GM18907 (cell line): ENCODE measurements around the gene PTPN21.
"Not testable (repeated sequence)": the region's sequence is repeated elsewhere in the genome, so short reads cannot be mapped to it uniquely, and the experiment has no call there.

Experiments used
- ATAC-seq: cut with Tn5 transposase; IDR thresholded peaks from one replicate; pipeline ENCODE4 v1.9.1; 2021; ENCODE audit warnings: mild to moderate bottlenecking, moderate library complexity; ENCODE audit not compliant: unreplicated experiment

PTPN21 gene

GRCh38 chr14:88552876-88553275, 1.9 kb downstream of the PTPN21 start:
- ATAC-seq = no peak

GRCh38 chr14:88551980-88552431, 2.8 kb downstream of the PTPN21 start:
- no peak for ATAC-seq

- ATAC-seq = peak; percentile 62
These were observed 3.5 kb downstream of the PTPN21 start for GRCh38 chr14:88551094-88551870.

GRCh38 chr14:88550078-88550477, 4.7 kb downstream of the PTPN21 start:
- ATAC-seq = no peak

GRCh38 chr14:88547386-88547780, 7.4 kb downstream of the PTPN21 start:
- ATAC-seq = no peak

GRCh38 chr14:88546621-88547385, 8.0 kb downstream of the PTPN21 start:
- ATAC-seq = no peak

GRCh38 chr14:88545256-88545655, 9.6 kb downstream of the PTPN21 start:
- no peak for ATAC-seq

- ATAC-seq = no peak
These were observed 11.7 kb downstream of the PTPN21 start for GRCh38 chr14:88542857-88543795.

GRCh38 chr14:88541324-88541723, 13.5 kb downstream of the PTPN21 start:
- no peak for ATAC-seq

- ATAC-seq = no peak
These were observed 19.0 kb downstream of the PTPN21 start for GRCh38 chr14:88535813-88536212.

GRCh38 chr14:88535149-88535548, 19.7 kb downstream of the PTPN21 start:
- peak; percentile 52 for ATAC-seq

GRCh38 chr14:88533064-88533602, 21.7 kb downstream of the PTPN21 start:
- no peak for ATAC-seq

- ATAC-seq = not testable (repeated sequence)
These were observed 24.9 kb downstream of the PTPN21 start for GRCh38 chr14:88529889-88530288.

- ATAC-seq = no peak
These were observed 32.4 kb downstream of the PTPN21 start for GRCh38 chr14:88522393-88522792.

GRCh38 chr14:88521818-88522217, 33.0 kb downstream of the PTPN21 start:
- no peak for ATAC-seq

- no peak for ATAC-seq
These were observed 34.9 kb downstream of the PTPN21 start for GRCh38 chr14:88519907-88520306.

GRCh38 chr14:88518592-88519512, 36.0 kb downstream of the PTPN21 start:
- ATAC-seq = no peak

GRCh38 chr14:88516861-88517357, 37.9 kb downstream of the PTPN21 start:
- no peak for ATAC-seq

GRCh38 chr14:88515499-88516221, 39.1 kb downstream of the PTPN21 start:
- ATAC-seq = no peak
